Measurements from ENCODE around the gene GOPC. TPM values are rescaled to one million over a fixed set of nuclear protein-coding genes. Genes with fewer than 3 reads are reported as not detected.

GOPC gene
- total RNA-seq, 1 experiment from 2014 or later: 18.7 TPM

DNA sequence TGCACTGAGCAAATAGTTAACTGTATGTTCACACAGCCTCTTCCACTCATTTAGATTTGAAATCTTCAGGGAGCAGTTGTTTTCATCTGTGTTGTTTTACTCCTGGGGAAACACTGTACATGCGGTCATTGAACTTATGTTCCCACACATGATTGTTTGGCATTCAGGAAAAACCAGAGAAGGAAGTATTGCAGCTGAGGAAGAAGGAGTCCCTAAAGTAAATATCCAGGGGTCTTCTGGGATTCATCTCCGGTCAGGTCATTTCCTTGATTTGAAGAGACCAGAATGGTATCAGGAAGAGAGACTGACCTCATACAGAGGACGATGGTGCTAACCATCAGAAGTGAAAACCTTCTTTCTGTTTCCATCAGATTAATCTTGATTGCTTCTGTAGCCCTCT, 67.3 kb downstream of the GOPC start:
- Histone ChIP-seq H3K9me3 (ENCODE audit: control insufficient read depth, low read depth, low read length) (no peaks in the 10 kb centered on the region), H3T11ph (ENCODE audit: low read length) (no peak overlapping the region), H2BK5ac (ENCODE audit: insufficient read length, low read length) (no peak overlapping the region), H2BK15ac (ENCODE audit: low read depth, low read length) (no peak overlapping the region), H4K5ac (ENCODE audit: insufficient read length, low read depth, low read length) (no peak overlapping the region), H4K8ac (replicated peaks; ENCODE audit: insufficient read length, low read depth, low read length) (no peak overlapping the region), H3K79me1 (ENCODE audit: insufficient read depth, low read depth, low read length, poor library complexity, severe bottlenecking) (no peaks in the 10 kb centered on the region), H3K14ac (ENCODE audit: insufficient read depth, low read length) (no peak overlapping the region), H2BK20ac (ENCODE audit: low read depth, low read length, poor library complexity, severe bottlenecking) (no peak overlapping the region), H2AK5ac (ENCODE audit: insufficient read length, low read length) (no peak overlapping the region), H3K23ac (ENCODE audit: insufficient read length, low read depth, low read length) (no peak overlapping the region), H3K9ac (ENCODE audit: extremely low read depth, insufficient read length, low read length) (no peak overlapping the region), H2AFZ (ENCODE audit: low read length) (no peak overlapping the region), H3K27ac (ENCODE audit: insufficient read length, low read depth, low read length) (no peak overlapping the region), H3K27me3 (ENCODE audit: insufficient read depth, low read length) (no peaks in the 10 kb centered on the region), H4K20me1 (ENCODE audit: control insufficient read depth, insufficient read depth, insufficient read length) (no peaks in the 10 kb centered on the region), H3K79me2 (ENCODE audit: insufficient read depth, low read length) (no peaks in the 10 kb centered on the region), H3K56ac (ENCODE audit: insufficient read length, low read depth, low read length) (no peak overlapping the region), H4K91ac (ENCODE audit: insufficient read length, low read depth, low read length) (no peak overlapping the region), H2BK120ac (ENCODE audit: low read depth, low read length, poor library complexity, severe bottlenecking) (no peak overlapping the region), H3K4me1 (ENCODE audit: insufficient read depth, low read length) (no peaks in the 10 kb centered on the region), H3K18ac (ENCODE audit: insufficient read length, low read depth, low read length) (no peak overlapping the region), H3K4ac (ENCODE audit: low read depth, low read length) (no peak overlapping the region), H2BK12ac (ENCODE audit: insufficient read length, low read depth, low read length) (no peak overlapping the region), H3K4me2 (ENCODE audit: insufficient read depth, insufficient read length, low read length) (no peak overlapping the region), H3K23me2 (ENCODE audit: insufficient read length, low read depth, low read length, poor library complexity, severe bottlenecking) (no peaks in the 10 kb centered on the region)
- H3K27ac Mint-ChIP-seq: no peak overlapping the region
- DNase-seq: no peak
- peaks cover 3 to 6% of the 10 kb centered on the region in 2 experiments; a peak in 2 of 4 replicates for H3K4me1 Mint-ChIP-seq
- no CpG with 5 or more reads among the region's 3 CpGs for WGBS (ENCODE audit: extremely low coverage, insufficient read length, low lambda C conversion rate)
- peaks cover 0 to 7% (median under 1%) of the 10 kb centered on the region in 3 experiments; a peak in 2 of 7 replicates for H3K36me3 Mint-ChIP-seq (ENCODE audit: insufficient read depth in 1 of 3, low read depth in 3 of 3)
- H3K4me3 Mint-ChIP-seq: no peak overlapping the region
- H3K27me3 Mint-ChIP-seq (ENCODE audit: low read depth): no peaks in the 10 kb centered on the region
- no peaks in the 10 kb centered on the region for H3K9me3 Mint-ChIP-seq
- TF ChIP-seq, protein P1, sequence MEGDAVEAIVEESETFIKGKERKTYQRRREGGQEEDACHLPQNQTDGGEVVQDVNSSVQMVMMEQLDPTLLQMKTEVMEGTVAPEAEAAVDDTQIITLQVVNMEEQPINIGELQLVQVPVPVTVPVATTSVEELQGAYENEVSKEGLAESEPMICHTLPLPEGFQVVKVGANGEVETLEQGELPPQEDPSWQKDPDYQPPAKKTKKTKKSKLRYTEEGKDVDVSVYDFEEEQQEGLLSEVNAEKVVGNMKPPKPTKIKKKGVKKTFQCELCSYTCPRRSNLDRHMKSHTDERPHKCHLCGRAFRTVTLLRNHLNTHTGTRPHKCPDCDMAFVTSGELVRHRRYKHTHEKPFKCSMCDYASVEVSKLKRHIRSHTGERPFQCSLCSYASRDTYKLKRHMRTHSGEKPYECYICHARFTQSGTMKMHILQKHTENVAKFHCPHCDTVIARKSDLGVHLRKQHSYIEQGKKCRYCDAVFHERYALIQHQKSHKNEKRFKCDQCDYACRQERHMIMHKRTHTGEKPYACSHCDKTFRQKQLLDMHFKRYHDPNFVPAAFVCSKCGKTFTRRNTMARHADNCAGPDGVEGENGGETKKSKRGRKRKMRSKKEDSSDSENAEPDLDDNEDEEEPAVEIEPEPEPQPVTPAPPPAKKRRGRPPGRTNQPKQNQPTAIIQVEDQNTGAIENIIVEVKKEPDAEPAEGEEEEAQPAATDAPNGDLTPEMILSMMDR (conservative IDR thresholded peaks at IDR 0.05): no peak

Measured in H9 (cell line).